OCI-LY7 (cell line): Measurements from ENCODE around the gene CBFA2T3.

Experiments used
- EZH2phosphoT487 ChIP-seq: fragments of 200-600 bp; sonication (generic); IDR thresholded peaks from 2 replicates; pipeline ENCODE4 v1.6.1; 2018; ENCODE audit warnings: low read depth, borderline replicate concordance, mild to moderate bottlenecking, mixed run types, antibody characterized with exemption, low read length, moderate library complexity, mixed read lengths
- TF ChIP-seq, protein P1 (sequence below): fragments of 200-600 bp; sonication (generic); conservative IDR thresholded peaks from 2 replicates; pipeline ENCODE4 v1.5.1; 2014; ENCODE audit warnings: mild to moderate bottlenecking, antibody characterized with exemption, low read length, moderate library complexity, mixed read lengths

GRCh38 chr16:88826070-88826840 lies 150.8 kb downstream of the CBFA2T3 start:
- TF ChIP-seq, protein P1, sequence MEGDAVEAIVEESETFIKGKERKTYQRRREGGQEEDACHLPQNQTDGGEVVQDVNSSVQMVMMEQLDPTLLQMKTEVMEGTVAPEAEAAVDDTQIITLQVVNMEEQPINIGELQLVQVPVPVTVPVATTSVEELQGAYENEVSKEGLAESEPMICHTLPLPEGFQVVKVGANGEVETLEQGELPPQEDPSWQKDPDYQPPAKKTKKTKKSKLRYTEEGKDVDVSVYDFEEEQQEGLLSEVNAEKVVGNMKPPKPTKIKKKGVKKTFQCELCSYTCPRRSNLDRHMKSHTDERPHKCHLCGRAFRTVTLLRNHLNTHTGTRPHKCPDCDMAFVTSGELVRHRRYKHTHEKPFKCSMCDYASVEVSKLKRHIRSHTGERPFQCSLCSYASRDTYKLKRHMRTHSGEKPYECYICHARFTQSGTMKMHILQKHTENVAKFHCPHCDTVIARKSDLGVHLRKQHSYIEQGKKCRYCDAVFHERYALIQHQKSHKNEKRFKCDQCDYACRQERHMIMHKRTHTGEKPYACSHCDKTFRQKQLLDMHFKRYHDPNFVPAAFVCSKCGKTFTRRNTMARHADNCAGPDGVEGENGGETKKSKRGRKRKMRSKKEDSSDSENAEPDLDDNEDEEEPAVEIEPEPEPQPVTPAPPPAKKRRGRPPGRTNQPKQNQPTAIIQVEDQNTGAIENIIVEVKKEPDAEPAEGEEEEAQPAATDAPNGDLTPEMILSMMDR = no peak
- TF ChIP-seq EZH2phosphoT487 = no peak
